UCSD-AML1 (cell line): ENCODE data around the gene MSANTD4.
"Not testable (repeated sequence)": the region's sequence is repeated elsewhere in the genome, so short reads cannot be mapped to it uniquely, and the experiment has no call there.

Experiments used
- DNase-seq: peaks from one replicate; lab custom pipeline; 2025; ENCODE audit not compliant: unreplicated experiment; lab: John Stamatoyannopoulos, UW

MSANTD4 gene

GRCh38 chr11:106021967-106022794, at the start of gene MSANTD4:
MSANTD4 (minus strand) TSS chr11:106022240; CDS start chr11:106010917, 11,323 bp downstream.
- DNase-seq, result peak; percentile 96

- DNase-seq, result no peak
Measured at GRCh38 chr11:106070606-106071005, 48.6 kb upstream of the MSANTD4 start.

DNA sequence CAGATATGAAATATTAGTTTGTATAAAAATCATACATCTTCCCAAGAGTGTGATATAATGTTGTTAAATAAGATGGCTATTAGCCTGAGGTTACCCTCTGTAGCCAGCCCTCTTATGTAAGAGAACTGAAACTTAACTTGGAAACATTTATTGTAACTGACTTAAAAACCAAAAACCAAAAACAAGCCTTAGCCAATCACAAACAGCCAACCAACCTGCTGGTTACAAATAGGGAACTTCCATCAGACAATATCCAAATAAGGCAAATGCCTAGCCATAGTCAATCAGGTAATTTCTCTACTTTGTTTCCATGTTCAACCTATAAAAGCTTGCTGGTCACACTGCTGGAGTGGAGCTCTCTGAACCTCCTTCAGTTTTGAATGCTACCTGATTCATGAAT, 41.0 kb upstream of the MSANTD4 start:
- DNase-seq, result no peak

- no peak for DNase-seq
Measured at GRCh38 chr11:106061954-106062949, 40.2 kb upstream of the MSANTD4 start.

- no peak for DNase-seq
Measured at GRCh38 chr11:106061249-106061784, 39.3 kb upstream of the MSANTD4 start.

- no peak for DNase-seq
Measured at GRCh38 chr11:106059617-106060016, 37.6 kb upstream of the MSANTD4 start.

DNA sequence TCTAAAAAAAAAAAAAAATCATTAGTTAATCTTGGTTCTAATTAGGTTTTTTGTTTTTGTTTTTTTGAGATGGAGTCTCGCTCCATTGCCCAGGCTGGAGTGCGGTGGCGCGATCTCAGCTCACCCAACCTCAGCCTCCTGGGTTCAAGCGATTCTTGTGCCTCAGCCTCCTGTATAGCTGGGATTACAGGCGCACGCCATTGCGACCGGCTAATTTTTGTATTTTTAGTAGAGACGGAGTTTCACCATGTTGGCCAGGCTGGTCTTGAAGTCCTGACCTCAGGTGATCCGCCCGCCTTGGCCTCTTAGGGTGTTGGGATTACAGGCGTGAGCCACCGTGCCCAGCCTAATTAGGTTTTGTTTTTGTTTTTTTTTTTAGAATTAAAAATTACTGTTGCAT, 36.3 kb upstream of the MSANTD4 start:
- DNase-seq, result not testable (repeated sequence)

DNA sequence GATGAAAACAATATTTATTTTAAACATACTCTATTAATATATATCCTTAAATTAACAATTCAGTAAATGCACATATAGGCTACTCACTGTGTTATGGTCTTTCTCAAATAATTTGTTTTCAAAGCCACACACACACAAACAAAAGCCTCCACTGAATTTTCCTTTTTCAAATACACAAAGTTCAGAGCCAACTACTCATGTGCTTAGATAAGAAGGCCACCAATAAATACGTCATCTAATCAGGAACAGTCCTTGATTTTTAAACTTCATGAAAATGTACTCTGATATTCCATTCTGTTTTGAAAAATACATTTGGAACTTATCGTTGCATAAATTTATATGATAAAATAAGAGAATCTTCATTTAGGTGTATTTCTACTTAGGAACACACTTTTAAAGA, 29.1 kb upstream of the MSANTD4 start:
- no peak for DNase-seq

GRCh38 chr11:106049727-106050476, 27.9 kb upstream of the MSANTD4 start:
- no peak for DNase-seq

DNA sequence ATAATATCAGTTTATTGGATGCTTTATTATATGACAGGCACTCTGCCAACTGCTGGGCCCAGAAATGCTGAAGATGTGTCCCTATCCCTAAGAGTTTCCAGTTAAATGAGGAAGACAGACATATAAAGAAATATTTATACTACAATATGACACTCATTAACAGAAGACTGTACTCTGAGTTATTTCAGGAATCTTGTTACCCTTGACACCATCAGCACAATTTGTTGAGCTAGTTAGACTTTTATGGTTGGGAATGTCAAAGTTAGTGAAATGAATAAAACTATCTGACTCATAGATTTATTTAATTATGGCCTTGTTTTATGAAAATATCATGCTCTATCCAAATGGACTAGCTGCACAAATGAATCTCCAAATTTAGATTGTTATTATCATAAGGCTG, 25.6 kb upstream of the MSANTD4 start:
- DNase-seq, result no peak

GRCh38 chr11:106043540-106043939, 21.5 kb upstream of the MSANTD4 start:
- DNase-seq, result no peak

GRCh38 chr11:106032861-106033260, 10.8 kb upstream of the MSANTD4 start:
- no peak for DNase-seq

DNA sequence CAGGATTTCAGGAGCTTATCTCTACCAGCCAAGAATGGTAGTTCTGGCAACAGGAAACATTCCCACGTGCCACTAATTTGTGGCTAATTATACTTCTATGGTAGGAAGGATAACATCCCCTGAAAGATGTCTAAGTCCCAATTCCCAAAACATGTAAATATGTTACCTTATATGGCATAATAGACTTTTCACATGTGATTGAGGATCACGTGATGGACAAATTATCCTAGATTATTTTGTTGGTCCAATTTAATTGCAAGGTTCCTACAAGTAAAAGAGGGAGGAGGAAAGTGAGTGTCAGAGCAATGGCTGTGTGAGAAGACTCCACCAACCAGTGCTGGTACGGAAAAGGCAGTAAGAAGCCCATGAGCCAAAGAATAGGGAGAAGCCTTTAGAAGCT, 9.9 kb upstream of the MSANTD4 start:
- no peak for DNase-seq

- no peak for DNase-seq
Measured at GRCh38 chr11:106031202-106031810, 9.3 kb upstream of the MSANTD4 start.

- DNase-seq, result no peak
Measured at GRCh38 chr11:106030609-106031008, 8.6 kb upstream of the MSANTD4 start.

DNA sequence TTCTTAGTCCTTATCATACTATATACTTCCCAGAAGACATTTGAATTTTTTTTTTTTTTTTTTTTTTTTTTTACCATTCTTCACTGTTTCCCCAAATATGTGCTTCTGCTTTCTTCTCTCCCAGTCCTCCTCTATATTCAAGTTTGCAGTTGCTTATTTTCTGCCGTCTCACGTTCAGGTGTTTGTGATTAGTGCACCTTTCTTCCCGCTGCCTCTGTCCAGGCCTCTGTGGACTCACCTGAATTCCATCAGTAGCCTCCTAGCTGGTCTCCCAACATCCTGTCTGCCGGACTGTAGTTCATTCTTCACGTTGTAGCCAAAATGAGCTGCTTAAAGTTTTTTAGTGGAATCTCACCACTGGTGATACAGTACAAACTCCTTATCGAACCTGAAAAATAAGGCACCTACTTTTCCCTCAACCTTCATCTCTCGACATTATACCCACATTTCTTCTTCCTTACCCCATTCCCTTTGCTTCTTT, 795 bp upstream of the MSANTD4 start:
- DNase-seq, result no peak

GRCh38 chr11:106021181-106021966, 666 bp downstream of the MSANTD4 start:
- no peak for DNase-seq

GRCh38 chr11:106017093-106017492, 4.9 kb downstream of the MSANTD4 start:
- no peak for DNase-seq

- no peak for DNase-seq
Measured at GRCh38 chr11:106015066-106015465, 7.0 kb downstream of the MSANTD4 start.
